C4-2B (cell line): ENCODE data around the gene DUSP6.

ENCODE experiments used
- CTCF ChIP-seq: fragments of 450-650 bp; conservative IDR thresholded peaks from 2 replicates; pipeline ENCODE4 v1.5.1; 2017; ENCODE audit warnings: mild to moderate bottlenecking
- ZFX ChIP-seq: fragments of 450-650 bp; IDR thresholded peaks from 2 replicates; pipeline ENCODE4 v1.6.1; 2017

GRCh38 chr12:89370850-89371249 is 18.5 kb upstream of the DUSP6 start:
- TF ChIP-seq CTCF (no peak), ZFX (no peak)
